A549 treated with GW870086 at 1 μM for 4 hours (cell line): ENCODE data around the gene AKAP14. TPM values are rescaled to one million over a fixed set of nuclear protein-coding genes. Genes with fewer than 3 reads are reported as not detected.

ENCODE experiments used
- total RNA-seq: library from RNA; stranded (reverse); fragments of 200-300 nt; extraction: Qiagen RNA extraction; gene quantifications from 5 replicates; pipeline ENCODE4 v1.2.3, GENCODE V29; 2022; ENCODE audit warnings: low read depth

AKAP14 gene
- not detected in 5 replicates for total RNA-seq

DNA sequence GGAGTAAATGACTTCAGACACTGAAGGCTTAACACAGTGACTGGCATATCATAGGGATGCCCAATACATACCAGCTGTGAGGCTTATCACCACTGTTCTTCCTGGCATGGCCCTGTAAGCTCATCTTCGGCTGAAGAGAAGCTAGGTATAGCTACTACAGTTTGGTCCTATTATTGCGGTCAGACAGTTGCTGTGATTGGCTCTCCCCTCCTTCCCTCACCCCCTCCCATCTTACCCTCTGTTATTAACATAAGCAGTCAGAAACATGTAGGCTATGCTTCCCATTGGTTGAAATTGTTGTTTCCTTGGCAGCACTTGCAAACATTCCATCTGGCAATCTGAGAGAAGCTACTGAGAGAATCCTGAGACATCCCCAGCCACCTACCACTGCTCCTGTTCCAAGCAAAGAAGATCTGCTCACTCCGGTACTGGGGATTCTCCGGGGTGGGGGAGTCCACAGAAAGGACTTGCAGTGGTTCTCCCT is at the start of gene AKAP14:
Gene AKAP14 (plus strand): TSS at position 51 of the 484 bp plus-strand sequence. CDS start 7,331 bp downstream, outside the sequence.

DNA sequence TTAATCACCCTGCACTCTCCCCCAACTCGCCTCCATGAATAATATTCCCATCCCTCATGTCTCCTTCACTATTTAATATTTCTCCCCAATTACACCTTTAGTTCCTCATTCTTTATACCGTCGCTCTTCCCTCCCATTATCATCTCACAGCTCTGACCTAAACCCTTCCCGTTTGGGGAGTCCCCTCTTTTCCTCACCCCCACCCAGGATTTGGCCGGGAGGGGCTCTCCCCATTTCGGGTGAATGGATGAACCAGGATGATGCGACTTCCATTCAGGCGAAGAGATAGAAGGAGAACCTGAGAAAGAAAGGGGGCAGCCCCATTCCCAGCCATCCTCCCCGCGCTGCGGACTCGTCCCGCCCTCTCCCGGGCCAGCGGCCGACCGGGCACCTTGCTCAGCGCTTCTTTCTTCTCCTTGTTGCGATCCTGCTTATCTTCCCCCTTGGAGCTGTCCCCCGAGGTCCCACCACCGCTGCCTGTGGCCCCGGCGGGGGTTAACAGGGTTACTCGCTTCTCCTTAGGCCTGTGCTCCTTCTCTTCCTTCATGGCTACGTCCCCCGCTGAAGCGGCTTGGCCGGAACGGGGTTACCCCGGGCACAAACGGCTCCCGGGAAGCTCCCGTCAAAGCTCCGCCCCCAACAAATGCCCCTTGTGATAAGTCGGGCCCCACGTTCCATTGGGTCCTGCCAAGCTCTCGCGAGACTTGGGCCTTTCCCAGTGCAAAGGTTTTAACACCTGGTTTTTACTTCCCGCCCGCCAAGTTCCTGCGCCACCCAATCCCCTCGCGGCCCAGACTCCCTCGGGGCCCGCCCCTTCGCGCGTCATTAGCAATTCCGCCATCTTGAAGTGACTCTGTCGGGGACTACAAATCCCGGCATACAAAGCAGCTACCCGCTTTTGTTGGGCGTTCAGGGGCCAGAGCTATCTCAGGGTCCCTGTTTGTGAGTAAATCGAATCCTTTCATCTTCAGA is 43.0 kb upstream of the AKAP14 start, which contains the start of gene UPF3B:
Gene UPF3B (minus strand): TSS at position 582 of the 972 bp plus-strand sequence. CDS start 35 bp downstream, at position 547.

DNA sequence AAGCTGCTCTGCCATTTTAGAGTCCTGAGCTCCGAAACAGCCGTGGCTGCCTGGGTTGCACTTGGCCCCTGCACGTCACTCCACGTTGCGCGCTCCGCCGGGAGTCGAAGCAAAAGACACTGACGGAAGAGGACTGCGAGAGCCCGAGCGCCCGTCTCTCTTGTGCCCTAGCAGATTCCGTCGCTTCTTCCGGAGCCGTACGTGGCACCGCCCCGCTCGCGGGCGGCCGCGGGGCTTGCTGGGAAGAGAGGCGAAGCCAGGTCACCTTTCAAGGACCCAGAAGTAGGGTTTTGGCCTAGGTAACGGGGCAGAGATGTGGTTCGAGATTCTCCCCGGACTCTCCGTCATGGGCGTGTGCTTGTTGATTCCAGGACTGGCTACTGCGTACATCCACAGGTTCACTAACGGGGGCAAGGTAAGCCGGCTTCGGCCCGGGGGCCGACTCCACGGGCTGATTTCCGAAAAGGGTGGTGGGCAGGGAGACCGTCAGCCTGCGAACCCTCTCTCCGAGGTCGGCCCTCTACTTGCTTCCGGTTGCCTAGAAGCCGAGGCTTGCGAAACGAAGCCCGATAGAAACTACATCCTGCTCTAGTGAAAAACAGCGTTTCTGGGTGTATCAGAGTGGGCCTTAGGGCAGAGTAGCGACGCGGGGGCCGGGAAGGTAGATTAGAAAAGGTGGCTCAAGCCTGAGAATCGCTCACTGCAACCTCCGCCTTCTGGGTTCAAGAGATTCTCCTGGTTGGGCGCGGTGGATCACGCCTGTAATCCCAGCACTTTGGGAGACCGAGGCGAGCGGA is 23.9 kb upstream of the AKAP14 start, which contains the start of the genes NDUFA1 and RNF113A:
Gene NDUFA1 (plus strand): TSS at position 234 of the 797 bp plus-strand sequence. CDS start 80 bp downstream, at position 314.
Gene RNF113A (minus strand): TSS at position 135 of the 797 bp plus-strand sequence. CDS start 120 bp downstream, at position 15.

DNA sequence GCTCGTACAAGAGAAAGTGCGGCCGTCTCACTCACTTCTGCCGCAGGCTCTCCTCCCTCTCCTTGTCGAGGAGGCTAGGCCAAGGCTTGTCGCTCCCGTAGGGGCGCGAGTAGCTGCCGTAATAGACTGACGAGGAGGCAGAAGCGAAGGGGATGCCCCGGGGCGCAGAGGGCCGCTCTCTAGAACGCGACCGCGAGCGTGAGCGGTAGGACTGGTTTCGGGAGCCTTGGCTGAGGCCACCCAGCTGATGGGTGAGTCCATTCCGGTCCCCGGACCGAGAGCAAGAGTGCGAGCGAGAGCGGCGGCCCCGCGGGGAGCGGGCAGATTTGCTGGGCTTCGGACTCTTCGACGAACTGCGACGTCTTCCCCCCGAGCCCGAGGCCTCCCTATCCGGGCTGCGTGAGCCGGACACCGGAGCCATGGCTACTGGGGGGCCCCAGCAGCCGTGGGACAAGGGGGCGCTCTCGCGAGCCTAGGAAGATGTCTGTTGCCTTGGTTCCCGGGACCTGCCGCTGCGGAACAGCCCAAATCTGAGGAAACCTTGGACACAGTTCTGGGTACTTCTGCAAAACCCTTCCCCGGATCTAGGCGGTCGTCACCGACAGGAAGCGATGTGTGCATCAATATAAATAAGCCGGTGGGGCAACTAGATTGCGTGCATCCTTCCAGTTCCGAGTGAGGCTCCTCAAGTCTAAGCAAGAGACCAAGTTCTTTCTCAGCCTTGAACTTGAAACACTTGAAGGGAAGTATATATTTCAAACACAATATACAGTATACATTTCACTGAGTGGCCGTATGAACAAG is 47.7 kb downstream of the AKAP14 start, which contains the start of gene NKAP:
Gene NKAP (minus strand): TSS at position 567 of the 804 bp plus-strand sequence. CDS start 146 bp downstream, at position 421.

Other genes starting within 250 kb of the AKAP14 start
- 9.6 to 11.2 TPM (median 10.4 TPM) in 5 replicates for gene SEPTIN6, start 202.7 kb upstream of the AKAP14 start, total RNA-seq
- gene SOWAHD, start 137.3 kb upstream of the AKAP14 start, total RNA-seq = 0.08 to 0.24 TPM in 2 of 5 replicates, not detected in the others
- gene RPL39, start 104.3 kb upstream of the AKAP14 start, total RNA-seq = 3,520 to 5,439 TPM (median 3,637 TPM) in 5 replicates
- gene UPF3B, start 42.9 kb upstream of the AKAP14 start, total RNA-seq = 17.4 to 21.2 TPM (median 18.6 TPM) in 5 replicates
- gene RNF113A, start 24.2 kb upstream of the AKAP14 start, total RNA-seq = 28.1 to 30.7 TPM (median 29.6 TPM) in 5 replicates
- 240 to 317 TPM (median 250 TPM) in 5 replicates for gene NDUFA1, start 24.1 kb upstream of the AKAP14 start, total RNA-seq
- gene NKAP, start 47.9 kb downstream of the AKAP14 start, total RNA-seq = 6.7 to 7.7 TPM (median 7.3 TPM) in 5 replicates
- not detected in 5 replicates for gene RHOXF2B, start 181.8 kb downstream of the AKAP14 start, total RNA-seq
- gene RHOXF1, start 220.0 kb downstream of the AKAP14 start, total RNA-seq = not detected in 5 replicates